ENCODE results near the gene LONP1. TPM values are rescaled to one million over a fixed set of nuclear protein-coding genes. Genes with fewer than 3 reads are reported as not detected.

Gene LONP1
- total RNA-seq, 6 experiments from 2014 or later, result 67.9 to 86.0 (median 72.9) TPM

GRCh38 chr19:5646703-5647102, 73.2 kb downstream of the LONP1 start:
- TF ChIP-seq CTCF (IDR thresholded peaks at IDR 0.05), result no peak
- H3K27me3 Mint-ChIP-seq (ENCODE audit: insufficient read depth), result peaks cover 1% of the 10 kb centered on the region; the same call in 1 of the 2 replicates
- no peak overlapping the region for H3K27ac Mint-ChIP-seq
- H3K4me1 Mint-ChIP-seq (ENCODE audit: low read depth), result peaks cover 25% of the 10 kb centered on the region
- no peak overlapping the region for H3K4me3 Mint-ChIP-seq
- H3K36me3 Mint-ChIP-seq (ENCODE audit: low read depth), result peaks cover 46% of the 10 kb centered on the region
- H3K9me3 Mint-ChIP-seq, result no peaks in the 10 kb centered on the region
- DNase-seq, result no peak

GRCh38 chr19:5645409-5645808, 74.5 kb downstream of the LONP1 start:
- H3K4me1 Mint-ChIP-seq (ENCODE audit: low read depth), result peaks cover 31% of the 10 kb centered on the region
- H3K27ac Mint-ChIP-seq, result peak overlapping the region; percentile 19; the same call in 1 of the 2 replicates
- H3K9me3 Mint-ChIP-seq, result no peaks in the 10 kb centered on the region
- no peak overlapping the region for H3K4me3 Mint-ChIP-seq
- no peaks in the 10 kb centered on the region for H3K27me3 Mint-ChIP-seq (ENCODE audit: insufficient read depth)
- no peak for TF ChIP-seq CTCF (IDR thresholded peaks at IDR 0.05)
- no peak for DNase-seq
- peaks cover 51% of the 10 kb centered on the region for H3K36me3 Mint-ChIP-seq (ENCODE audit: low read depth)

GRCh38 chr19:5644037-5644436, 75.9 kb downstream of the LONP1 start:
- H3K27ac Mint-ChIP-seq, result peak overlapping the region; percentile 86
- H3K4me1 Mint-ChIP-seq (ENCODE audit: low read depth), result peaks cover 31% of the 10 kb centered on the region
- H3K36me3 Mint-ChIP-seq (ENCODE audit: low read depth), result peaks cover 43% of the 10 kb centered on the region
- no peak for TF ChIP-seq CTCF (IDR thresholded peaks at IDR 0.05)
- DNase-seq, result peak; percentile 27
- H3K27me3 Mint-ChIP-seq (ENCODE audit: insufficient read depth), result no peaks in the 10 kb centered on the region
- H3K4me3 Mint-ChIP-seq, result peak overlapping the region; percentile 29; the same call in 1 of the 2 replicates
- H3K9me3 Mint-ChIP-seq, result no peaks in the 10 kb centered on the region

- no peak overlapping the region for H3K4me3 Mint-ChIP-seq
- no peak for DNase-seq
- no peaks in the 10 kb centered on the region; the same call in 1 of the 2 replicates for H3K27me3 Mint-ChIP-seq (ENCODE audit: insufficient read depth)
- H3K36me3 Mint-ChIP-seq (ENCODE audit: low read depth), result peaks cover 38% of the 10 kb centered on the region
- H3K27ac Mint-ChIP-seq, result no peak overlapping the region
- H3K4me1 Mint-ChIP-seq (ENCODE audit: low read depth), result peaks cover 33% of the 10 kb centered on the region
- no peak for TF ChIP-seq CTCF (IDR thresholded peaks at IDR 0.05)
- no peaks in the 10 kb centered on the region for H3K9me3 Mint-ChIP-seq
Observed at GRCh38 chr19:5643060-5643459, 76.9 kb downstream of the LONP1 start.

GRCh38 chr19:5642204-5642603, 77.7 kb downstream of the LONP1 start:
- Mint-ChIP-seq H3K4me3 (no peak overlapping the region), H3K9me3 (no peaks in the 10 kb centered on the region), H3K4me1 (ENCODE audit: low read depth) (peaks cover 41% of the 10 kb centered on the region), H3K36me3 (ENCODE audit: low read depth) (peaks cover 34% of the 10 kb centered on the region), H3K27me3 (ENCODE audit: insufficient read depth) (no peaks in the 10 kb centered on the region; the same call in 1 of the 2 replicates), H3K27ac (no peak overlapping the region)
- DNase-seq, result no peak
- TF ChIP-seq CTCF (IDR thresholded peaks at IDR 0.05), result no peak

Other genes starting within 250 kb of the LONP1 start
- gene TINCR, start 152.2 kb downstream of the LONP1 start, total RNA-seq (2021; fragmentation: NEBNext Ultra II Directional; extraction: Animal tissue kit (Norgen Biotek cat#: 25700)), result under 1 TPM in 5 of 6 experiments, not detected in 1; 0.05 to 0.34 (median 0.13) TPM
- gene SAFB2, start 97.4 kb downstream of the LONP1 start, total RNA-seq (2021; fragmentation: NEBNext Ultra II Directional; extraction: Animal tissue kit (Norgen Biotek cat#: 25700)), result 10 to 100 TPM; 30.4 to 41.8 (median 37.3) TPM
- 10 to 100 TPM; 41.7 to 53.6 (median 49.3) TPM for gene SAFB, start 97.1 kb downstream of the LONP1 start, total RNA-seq (2021; fragmentation: NEBNext Ultra II Directional; extraction: Animal tissue kit (Norgen Biotek cat#: 25700))
- 10 to 100 TPM; 77.9 to 91.6 (median 80.1) TPM for gene MICOS13, start 39.6 kb downstream of the LONP1 start, total RNA-seq (2021; fragmentation: NEBNext Ultra II Directional; extraction: Animal tissue kit (Norgen Biotek cat#: 25700))
- gene HSD11B1L, start 39.1 kb downstream of the LONP1 start, total RNA-seq (2021; fragmentation: NEBNext Ultra II Directional; extraction: Animal tissue kit (Norgen Biotek cat#: 25700)), result 1 to 10 TPM; 3.5 to 9.1 (median 4.5) TPM
- 100 to 1,000 TPM; 712 to 903 (median 850) TPM for gene RPL36, start 29.9 kb downstream of the LONP1 start, total RNA-seq (2021; fragmentation: NEBNext Ultra II Directional; extraction: Animal tissue kit (Norgen Biotek cat#: 25700))
- not detected for gene CATSPERD, start 491 bp upstream of the LONP1 start, total RNA-seq (2021; fragmentation: NEBNext Ultra II Directional; extraction: Animal tissue kit (Norgen Biotek cat#: 25700))
- 1 to 10 TPM in 5 of 6 experiments, under 1 TPM in 1; 0.92 to 1.6 (median 1.4) TPM for gene PRR22, start 64.6 kb upstream of the LONP1 start, total RNA-seq (2021; fragmentation: NEBNext Ultra II Directional; extraction: Animal tissue kit (Norgen Biotek cat#: 25700))
- 10 to 100 TPM; 15.6 to 20.5 (median 18.3) TPM for gene DUS3L, start 71.0 kb upstream of the LONP1 start, total RNA-seq (2021; fragmentation: NEBNext Ultra II Directional; extraction: Animal tissue kit (Norgen Biotek cat#: 25700))
- not detected for gene NRTN, start 84.9 kb upstream of the LONP1 start, total RNA-seq (2021; fragmentation: NEBNext Ultra II Directional; extraction: Animal tissue kit (Norgen Biotek cat#: 25700))
- not detected for gene FUT6, start 119.6 kb upstream of the LONP1 start, total RNA-seq (2021; fragmentation: NEBNext Ultra II Directional; extraction: Animal tissue kit (Norgen Biotek cat#: 25700))
- gene FUT3, start 131.3 kb upstream of the LONP1 start, total RNA-seq (2021; fragmentation: NEBNext Ultra II Directional; extraction: Animal tissue kit (Norgen Biotek cat#: 25700)), result not detected
- not detected for gene FUT5, start 150.4 kb upstream of the LONP1 start, total RNA-seq (2021; fragmentation: NEBNext Ultra II Directional; extraction: Animal tissue kit (Norgen Biotek cat#: 25700))
- gene NDUFA11, start 183.6 kb upstream of the LONP1 start, total RNA-seq (2021; fragmentation: NEBNext Ultra II Directional; extraction: Animal tissue kit (Norgen Biotek cat#: 25700)), result 100 to 1,000 TPM; 277 to 334 (median 300) TPM
- gene VMAC, start 184.7 kb upstream of the LONP1 start, total RNA-seq (2021; fragmentation: NEBNext Ultra II Directional; extraction: Animal tissue kit (Norgen Biotek cat#: 25700)), result 1 to 10 TPM; 1.8 to 2.4 (median 1.9) TPM
- gene CAPS, start 194.1 kb upstream of the LONP1 start, total RNA-seq (2021; fragmentation: NEBNext Ultra II Directional; extraction: Animal tissue kit (Norgen Biotek cat#: 25700)), result 1 to 10 TPM; 2.2 to 2.7 (median 2.3) TPM

Measured in HFFc6 (cell line).